Measurements from ENCODE around the gene PCK2.

Gene PCK2

DNA sequence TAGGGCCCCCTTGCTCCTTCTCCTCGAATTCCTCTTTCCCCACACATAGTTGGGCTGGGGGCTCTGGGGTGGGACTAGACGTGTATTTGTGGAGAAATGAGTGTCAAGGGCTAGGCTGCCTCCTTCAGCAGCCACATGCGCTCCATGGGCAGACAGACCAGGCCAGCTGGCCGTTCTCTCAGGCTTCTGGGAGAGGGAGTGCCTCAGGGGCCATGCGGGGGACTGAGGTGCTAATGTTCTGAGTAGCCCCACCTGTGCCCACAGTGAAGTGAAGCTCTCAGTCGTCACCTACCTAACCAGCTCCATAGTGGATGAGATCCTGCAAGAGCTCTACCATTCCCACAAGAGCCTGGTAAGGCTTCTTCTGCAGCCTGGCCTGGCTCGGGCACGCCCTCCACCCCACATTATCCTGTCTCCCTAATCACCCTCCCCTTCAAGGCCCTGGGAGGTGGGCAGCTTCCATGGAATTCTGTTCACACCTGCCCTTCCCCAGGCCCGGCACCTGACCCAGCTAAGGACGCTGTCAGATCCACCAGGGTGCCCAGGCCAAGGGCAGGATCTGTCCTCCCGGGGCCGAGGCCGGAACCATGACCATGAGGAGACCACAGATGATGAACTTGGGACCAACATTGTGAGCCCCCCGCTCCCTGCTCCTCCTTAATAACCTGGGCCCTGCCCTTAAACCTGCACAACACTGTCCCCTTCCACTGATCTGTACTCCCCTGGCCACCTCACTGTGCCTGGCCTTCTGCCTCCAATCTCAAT lies 31.7 kb upstream of the PCK2 start:
- DNase-seq = no peak

DNA sequence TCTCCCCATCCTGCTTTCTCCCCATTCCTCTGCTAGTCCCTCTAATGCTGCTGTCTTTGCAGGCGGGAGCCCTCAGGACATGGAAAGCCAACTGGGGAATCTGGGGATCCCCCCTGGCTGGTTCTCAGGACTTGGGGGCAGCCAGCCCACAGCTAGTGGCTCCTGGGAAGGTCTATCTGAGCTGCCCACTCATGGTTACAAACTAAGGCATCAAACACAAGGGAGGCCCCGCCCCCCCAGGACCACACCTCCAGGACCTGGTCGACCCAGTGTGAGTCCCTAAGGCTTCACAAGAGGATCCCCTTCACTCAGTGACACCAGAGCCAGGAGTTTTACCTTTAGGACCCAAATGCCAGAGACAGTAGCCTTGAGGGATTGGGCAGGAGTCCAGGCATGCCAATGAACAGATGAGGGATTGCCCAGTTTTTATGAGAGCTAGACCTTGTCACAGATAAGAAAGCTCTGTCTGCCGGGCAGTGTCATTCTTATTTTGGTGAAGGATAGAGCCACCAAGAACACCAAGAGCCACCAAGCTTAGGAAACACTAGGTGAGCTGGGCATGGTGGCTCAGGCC lies 30.8 kb upstream of the PCK2 start:
- no peak for DNase-seq

DNA sequence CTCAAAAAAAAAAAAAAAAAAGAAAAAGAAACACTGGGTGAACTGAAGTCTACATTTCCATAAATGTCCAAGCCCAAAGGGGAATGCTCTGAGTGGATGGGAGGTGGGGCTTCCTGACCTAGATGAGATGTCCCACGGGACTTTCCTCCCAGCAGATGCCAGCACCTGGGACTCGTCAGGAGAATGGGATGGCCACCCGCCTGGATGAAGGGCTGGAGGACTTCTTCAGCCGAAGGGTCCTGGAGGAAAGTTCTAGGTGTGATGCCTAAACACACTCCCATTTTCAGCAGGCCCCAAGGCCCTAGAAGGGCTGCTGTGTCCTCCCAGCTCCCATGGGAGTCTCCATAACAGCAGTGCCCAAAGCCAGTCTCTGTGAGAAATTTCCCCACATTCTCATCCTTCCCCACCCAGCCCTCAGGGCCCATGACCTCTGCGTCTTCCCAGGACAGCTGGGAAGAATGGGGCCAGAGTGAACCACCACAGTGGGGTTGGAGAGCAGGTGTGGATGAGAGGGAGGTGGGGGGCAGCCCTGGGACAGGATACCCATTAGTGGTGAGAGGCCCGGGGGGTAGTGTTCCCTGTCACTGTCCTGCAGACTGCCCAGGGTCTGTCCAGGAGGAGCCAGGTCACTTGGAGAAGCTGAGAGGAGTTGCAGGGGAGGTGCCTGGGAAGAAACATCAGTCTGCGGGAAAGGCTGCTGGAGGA lies 29.9 kb upstream of the PCK2 start:
- no peak for DNase-seq

DNA sequence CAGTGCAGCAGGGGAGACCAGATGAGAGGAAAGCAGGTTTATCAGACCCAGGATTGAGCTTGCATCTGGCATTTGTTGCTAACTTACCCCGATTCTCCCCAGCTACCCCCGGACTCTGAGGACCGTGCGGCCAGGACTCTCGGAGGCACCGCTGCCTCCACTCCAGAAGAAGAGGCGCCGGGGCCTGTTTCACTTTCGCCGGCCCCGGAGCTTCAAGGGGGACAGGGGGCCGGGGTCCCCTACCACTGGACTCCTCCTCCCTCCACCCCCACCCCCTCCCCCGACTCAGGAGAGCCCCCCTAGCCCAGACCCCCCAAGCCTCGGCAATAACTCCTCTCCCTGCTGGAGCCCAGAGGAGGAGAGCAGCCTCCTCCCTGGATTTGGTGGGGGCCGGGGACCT lies 29.3 kb upstream of the PCK2 start:
- no peak for DNase-seq

DNA sequence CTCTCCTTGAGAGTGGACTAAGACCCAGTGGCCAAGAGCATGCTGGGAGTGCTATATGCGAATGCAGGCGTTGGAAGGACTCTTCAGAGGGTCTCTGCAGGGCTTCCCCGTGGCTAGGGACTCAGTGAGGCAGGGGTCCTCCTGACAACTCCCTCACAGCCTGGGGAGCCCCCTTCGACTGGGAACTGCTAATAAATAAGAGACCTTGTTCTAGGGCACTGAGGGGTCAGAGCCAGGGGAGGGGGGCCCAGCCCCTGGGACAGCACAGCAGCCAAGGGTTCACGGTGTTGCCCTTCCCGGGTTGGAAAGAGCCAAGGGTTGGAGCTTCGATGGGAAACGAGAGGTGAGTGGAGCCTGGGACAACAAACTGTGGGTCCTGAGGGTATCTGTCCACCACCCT lies 28.7 kb upstream of the PCK2 start:
- DNase-seq = no peak

DNA sequence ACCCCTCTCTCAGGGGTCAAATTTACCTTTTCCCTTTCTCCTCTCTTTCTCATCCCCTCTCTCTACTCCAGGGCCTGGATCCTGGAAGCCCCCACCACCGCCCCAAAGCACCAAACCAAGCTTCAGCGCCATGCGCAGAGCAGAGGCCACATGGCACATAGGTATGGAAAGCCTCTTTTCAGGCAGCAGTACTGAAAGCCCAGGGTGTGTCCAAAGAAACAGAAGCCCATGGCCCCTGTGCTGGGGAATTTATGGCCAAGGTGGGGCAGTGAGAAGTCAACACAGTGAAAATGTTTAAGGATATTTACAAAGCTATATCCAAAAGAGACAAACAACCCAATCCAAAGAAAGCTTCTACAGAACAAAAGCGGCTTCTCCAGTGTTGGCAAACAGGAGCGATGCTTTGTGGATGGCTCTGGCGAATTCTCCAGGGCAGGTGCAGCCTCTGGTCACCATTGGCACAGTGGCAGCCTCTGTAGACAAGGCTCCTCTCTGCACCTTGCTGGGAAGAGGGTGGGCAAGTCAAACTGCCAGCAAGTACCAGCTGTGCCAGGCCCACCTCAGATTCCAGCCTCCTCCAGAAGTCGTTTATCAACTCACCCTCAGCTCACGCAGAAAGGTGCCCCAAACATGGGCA lies 27.5 kb upstream of the PCK2 start:
- DNase-seq = no peak

DNA sequence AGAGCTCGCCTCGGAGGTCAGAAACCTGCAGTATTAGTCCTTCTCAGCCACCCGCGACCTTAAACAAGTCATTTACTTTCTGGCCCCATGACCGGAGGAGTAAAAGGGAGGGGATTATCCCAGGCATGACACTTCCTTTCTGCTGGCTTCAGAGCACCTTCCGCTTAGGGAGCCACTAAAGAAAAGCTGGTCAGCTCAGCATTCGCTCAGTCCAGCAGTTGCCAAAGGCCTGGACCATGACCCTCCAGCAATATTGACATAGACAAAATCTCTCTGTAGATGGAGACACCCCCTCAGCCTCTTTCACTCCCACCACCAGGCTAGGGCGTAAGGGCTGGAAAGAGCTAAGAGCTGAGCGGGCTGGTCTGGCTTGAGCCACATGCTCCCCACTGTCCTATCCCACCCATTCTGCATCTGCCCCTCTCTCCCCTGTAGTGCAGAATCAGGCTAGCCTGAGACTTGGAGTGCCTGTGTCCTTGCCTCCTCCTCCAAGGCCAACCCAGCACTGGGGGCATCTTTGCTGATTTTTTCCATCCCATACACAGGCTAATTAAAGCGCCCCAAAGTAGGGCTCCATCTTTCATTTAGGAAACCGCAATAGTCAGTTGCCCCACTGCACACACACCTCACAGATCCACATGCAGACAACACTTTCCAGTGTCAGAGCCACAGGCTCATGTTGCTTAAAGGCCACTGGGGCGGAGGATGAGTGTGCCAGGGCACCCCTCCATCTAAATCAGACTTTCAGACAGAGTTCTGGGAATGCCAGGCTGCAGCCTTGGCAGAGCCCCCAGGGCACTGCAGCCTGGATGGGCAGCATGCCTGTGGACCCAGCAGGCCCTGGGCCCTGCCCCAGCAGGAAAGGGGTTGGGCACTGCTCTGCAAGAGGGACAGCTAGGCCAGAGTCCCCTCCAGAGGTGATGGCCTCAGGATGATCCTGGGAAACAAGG lies 26.7 kb upstream of the PCK2 start:
- DNase-seq = no peak

DNA sequence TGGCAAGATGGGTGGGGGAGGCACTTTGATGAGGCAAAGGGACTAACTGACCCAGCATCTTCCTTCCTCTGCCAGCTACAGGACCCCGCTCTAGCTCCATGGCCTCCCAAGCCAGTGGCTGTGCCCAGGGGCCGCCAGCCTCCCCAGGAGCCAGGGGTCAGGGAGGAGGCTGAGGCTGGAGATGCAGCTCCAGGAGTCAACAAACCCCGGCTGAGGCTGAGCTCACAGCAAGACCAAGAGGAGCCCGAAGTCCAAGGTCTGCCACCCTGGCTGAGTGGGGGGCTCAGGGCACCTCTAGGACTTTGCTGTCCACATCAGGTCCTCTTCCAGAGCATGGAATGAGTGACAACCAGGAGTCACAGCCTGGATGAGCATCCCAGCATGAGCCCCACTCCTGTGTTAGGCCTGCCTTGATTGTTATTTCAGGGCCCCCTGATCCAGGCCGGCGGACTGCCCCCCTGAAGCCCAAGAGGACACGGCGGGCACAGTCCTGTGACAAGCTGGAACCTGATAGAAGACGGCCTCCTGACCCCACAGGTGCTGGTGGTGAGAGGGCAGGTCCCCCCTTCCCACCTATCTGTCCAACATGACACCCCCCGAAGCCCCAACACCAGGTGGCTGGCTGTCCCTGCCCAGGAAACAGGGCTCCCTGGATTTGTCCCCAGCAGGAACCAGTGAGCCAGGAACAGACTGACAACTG lies 25.2 kb upstream of the PCK2 start:
- no peak for DNase-seq

DNA sequence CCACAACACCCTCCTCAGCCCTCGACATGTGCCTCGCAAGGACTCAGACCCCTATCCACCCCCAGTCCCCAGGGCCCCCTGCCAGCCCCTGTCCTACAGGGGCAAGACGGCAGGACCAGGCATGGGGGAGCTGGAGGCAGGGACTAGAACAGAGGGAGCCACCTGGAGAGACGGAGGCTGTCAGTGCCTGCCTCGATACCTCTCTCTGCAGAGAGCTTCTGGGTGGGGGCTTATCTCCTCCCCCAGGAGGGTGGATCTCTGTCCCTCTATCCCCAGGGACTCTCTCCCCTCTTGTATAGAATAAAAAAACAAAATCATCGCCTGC lies 24.7 kb upstream of the PCK2 start:
- DNase-seq = no peak

DNA sequence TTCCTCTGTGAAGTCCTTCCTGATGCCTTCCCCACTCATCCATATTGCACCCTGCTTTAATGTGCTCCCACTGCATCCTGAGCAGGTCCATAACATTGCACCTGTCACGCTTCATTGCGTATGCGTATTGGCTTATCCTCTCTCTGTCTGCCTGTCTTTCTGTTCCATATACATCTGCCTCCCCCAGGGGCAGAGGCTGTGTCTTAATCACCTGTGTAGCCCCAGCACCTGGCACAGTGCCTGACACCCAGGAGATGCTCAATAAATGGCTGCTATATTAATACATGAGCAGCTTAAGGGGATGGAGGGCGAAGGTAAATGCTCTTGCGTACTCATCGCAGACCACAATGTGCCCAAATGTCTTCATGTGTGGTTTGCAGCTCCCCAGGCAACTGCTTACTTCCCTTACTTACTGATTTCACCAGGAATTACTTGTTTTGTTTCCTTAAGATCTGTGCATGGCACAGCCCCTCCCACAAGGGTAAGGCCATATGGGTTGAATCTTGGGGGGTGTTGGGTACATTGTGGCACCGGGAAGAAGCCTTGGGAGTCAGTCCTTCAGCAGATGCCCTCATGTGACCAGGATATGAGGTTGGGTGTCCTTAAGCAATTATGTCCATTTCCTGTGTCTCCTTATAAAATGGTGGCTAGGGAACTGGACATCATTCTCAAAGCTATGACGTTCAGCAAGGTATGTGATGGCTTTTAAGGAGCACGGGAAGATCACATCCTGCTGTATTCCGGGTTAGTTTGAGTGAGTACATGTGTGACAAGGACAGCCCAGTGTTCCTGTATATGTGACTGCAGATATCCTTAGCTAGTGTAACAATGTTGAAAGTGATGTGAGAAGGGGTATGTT lies 23.6 kb upstream of the PCK2 start:
- no peak for DNase-seq

DNA sequence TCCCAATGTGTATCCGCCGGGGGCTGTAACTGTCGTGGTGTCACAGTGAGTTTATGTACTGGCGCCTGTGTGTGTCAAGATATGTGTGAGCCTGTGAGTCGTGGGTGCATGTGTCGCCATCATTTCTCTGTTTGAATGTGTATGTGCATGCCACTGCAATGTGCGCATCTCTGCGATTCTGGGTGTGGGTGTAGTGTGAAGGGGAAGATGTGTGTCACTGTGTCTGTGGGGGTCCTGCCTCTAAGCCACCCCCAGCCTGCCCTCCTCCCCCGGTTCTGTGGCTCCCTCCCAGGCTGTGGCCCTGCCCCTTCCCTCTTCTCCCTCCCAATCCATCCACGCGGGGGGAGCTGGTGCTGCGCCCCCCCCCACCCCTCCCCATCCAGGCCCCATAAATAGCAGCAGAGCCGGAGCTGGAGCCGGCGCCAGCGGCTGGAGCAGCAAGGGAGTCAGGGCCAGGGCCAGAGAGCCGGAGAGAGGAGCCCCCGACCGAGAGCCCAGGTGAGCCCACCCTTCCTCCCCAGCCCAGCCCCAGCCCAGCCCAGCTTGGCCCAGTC lies 22.9 kb upstream of the PCK2 start, which contains the start of gene CPNE6:
TSS of gene CPNE6 (plus strand) at position 419 of the 554 bp plus-strand sequence. CDS start 1,375 bp downstream, outside the sequence.
- DNase-seq = no peak

DNA sequence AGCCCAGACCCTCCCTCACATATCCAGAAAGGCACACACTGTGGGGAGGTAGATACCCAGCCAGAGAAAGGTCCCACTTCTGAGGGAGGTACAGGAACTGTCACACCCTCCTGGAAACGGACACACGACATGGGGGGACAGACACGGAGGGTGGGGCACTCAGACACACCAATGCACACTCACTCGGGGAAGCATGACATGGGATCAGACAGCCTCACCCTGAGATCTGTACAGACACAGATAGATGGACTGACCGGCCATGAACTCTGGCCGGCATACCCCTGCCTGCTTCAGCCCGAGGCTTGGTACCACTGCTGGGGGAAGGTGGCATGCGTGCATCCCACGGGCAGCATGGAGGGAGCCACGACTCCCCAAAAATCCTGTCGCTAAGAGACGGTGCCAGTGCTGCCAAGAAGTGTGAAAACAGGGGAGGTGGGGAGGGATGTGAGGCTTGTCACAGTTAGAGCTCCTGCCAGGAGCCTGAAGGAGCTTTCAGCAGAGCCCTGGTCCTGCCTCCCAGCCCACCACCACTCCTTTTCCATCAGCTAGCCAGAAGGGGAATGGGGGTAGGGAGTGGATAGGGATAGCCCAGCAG lies 22.2 kb upstream of the PCK2 start:
- DNase-seq = no peak

DNA sequence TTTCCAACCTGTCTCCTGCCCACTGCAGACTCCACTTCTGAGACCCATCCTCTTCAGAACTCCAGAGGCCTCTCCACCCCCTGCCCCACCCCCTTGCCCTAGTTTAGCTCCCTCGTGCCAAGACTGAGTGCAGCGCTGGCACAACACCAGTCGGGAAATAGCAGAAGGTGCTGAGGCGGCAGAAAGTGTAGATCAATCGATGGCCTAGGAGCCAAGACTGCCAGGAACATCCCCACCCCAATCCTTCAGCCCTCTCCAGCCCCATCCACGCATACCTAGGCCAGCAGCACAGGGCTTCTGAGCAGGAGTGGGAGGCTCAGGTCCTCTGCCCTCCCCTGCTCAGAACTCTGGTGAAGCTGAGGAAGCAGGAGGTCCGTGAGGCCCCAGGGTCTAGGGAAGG lies 21.7 kb upstream of the PCK2 start:
- DNase-seq = no peak

DNA sequence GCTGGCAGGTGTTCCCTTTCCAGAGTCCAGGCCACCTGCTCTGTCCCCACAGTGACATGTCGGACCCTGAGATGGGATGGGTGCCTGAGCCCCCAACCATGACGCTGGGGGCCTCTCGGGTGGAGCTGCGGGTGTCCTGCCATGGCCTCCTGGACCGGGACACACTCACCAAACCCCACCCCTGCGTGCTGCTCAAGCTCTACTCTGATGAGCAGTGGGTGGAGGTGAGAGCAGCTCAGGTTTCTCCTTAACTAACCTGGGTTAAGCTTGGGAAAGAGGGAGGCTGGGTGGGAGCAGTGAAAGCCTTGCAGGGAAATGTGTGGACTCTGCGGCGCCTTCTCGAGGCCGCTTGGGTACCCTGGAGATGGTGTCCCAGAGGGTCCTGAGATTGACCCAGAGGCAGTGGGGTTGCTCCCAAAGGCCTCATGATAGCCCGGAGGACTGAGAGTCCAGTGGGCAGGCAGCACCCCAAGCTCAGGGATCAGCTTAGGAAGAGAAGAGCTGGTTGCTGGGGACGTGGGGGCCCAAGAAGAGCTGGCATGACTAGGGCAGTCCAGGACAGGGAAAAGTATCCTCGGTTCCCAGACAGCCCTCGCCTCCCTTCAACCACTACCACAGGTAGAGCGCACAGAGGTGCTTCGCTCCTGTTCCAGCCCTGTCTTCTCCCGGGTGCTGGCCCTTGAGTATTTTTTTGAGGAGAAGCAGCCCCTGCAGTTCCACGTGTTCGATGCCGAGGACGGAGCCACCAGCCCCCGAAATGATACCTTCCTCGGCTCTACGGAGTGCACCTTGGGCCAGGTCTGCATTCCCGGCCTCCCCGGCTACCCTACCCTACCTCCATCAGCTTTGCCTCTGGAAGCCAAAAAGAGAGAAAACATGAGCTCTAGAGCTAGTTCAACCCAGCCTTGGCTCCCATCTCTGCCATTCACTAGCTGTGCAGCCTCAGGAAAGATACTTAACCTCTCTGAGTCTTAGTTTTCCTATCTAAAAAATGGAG lies 20.9 kb upstream of the PCK2 start:
- DNase-seq = no peak

DNA sequence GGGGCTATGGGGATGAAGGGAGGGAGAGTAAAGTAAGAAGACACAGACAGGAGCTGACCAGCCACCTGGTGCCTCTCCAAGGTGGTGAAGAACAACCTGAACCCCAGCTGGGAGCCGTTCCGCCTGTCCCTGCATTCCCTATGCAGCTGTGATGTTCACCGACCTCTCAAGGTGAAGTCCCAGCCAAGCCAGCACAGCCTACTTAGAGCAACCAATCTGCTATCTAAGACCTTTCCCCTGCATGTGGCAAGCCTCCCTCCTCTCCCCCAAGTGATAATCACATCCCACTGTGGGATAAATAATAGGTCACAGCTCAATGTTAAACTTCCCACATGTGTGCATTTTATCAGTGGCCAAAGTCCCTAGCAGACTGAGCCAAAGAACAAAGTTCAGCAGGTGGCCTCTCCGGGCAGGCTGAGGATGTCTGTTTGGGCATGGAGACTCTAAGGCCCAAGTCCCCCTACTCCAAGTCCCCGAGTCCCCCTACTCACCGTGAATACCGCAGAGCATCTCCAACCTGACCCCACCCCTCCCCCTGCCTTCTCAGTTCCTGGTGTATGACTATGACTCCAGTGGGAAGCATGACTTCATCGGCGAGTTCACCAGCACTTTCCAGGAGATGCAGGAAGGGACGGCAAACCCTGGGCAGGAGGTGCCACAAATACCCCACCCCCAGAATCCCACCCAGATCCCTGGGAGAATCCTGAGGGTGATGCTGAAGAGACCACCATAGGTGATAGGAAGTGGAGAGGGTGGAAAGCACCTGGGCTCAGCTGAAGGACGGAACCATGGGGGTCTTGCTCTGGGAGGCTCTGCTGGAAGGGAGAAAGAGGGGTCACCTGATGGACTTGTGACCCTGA lies 19.3 kb upstream of the PCK2 start:
- no peak for DNase-seq

DNA sequence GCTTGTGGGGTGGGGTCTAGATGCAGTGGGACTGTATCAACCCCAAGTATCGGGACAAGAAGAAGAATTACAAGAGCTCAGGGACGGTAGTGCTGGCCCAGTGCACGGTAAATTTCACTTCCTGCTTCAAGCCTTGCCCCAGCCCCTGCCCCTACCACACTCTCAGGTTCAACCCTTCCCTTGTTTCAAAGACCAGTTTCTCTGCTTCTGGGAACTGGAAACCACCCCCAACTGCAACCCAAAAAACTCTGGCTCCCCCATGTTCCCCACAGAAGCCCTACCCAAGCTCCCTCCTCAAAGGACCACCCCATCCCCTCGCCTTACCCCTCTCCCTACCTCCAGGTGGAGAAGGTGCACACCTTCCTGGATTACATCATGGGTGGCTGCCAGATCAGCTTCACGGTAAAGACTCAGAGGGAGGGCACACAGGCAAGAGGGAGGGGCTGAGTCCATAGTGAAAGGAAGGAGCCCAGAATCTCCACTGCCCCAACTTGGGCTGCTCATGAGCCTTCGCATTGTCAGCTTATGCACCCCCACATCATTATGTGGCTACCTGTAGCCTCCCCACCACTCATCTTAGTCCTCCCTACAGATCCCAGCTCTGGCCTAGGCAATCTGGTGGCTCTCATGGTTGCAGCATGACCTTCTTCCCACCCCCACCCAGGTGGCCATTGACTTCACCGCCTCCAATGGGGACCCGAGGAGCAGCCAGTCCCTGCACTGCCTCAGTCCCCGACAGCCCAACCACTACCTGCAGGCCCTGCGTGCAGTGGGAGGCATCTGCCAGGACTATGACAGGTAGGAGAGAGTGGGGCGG lies 18.4 kb upstream of the PCK2 start:
- peak; percentile 53 for DNase-seq

DNA sequence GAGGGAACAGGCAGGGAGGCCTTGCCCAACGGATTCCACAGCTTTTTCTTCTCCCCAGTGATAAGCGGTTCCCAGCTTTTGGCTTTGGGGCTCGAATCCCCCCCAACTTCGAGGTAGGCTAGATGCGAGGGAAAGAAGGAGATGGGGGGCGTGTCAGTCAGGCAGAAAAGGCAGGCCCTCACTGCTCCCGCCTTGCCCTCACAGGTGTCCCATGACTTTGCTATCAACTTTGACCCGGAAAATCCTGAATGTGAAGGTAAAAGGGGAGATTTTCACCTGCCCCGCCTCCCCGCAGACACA lies 17.9 kb upstream of the PCK2 start:
- DNase-seq = no peak
